B cell (primary cell): ENCODE results near the gene SUZ12. TPM values are rescaled to one million over a fixed set of nuclear protein-coding genes. Genes with fewer than 3 reads are reported as not detected.
"Not testable (repeated sequence)": the region's sequence is repeated elsewhere in the genome, so short reads cannot be mapped to it uniquely, and the experiment has no call there.

Experiments used
- ATAC-seq: fragments of 200-7000 bp; cut with Tn5 transposase; one replicate; pipeline ENCODE4 v1.10.0; 2021; ENCODE audit warnings: low read depth, mild to moderate bottlenecking, moderate number of reproducible peaks, moderate library complexity
- CTCF ChIA-PET: fragments of 350-600 bp; sonication (Branson Sonifier 250); formaldehyde crosslinking; loops from one replicate; lab custom pipeline; 2021; ENCODE audit warnings: antibody characterized with exemption, inconsistent platforms; lab: Charles Lee
- POLR2A ChIA-PET: fragments of 350-600 bp; sonication (Branson Sonifier 250); formaldehyde crosslinking; loops from one replicate; lab custom pipeline; 2021; ENCODE audit warnings: antibody characterized with exemption; lab: Charles Lee
- DNase-seq: peaks from one replicate; pipeline ENCODE4 v3.0.0; 2013
- H2AFZ ChIP-seq: 2 replicates; pipeline ENCODE4 v1.6.1; 2012; ENCODE audit warnings: mild to moderate bottlenecking, low read depth, low read length; ENCODE audit not compliant: insufficient read depth, poor library complexity, severe bottlenecking
- H3K27ac ChIP-seq, 2 donors: 1 replicate in 1 of 2; 2 replicates in 1 of 2; pipeline ENCODE4 v1.5.1; 2012 to 2013; ENCODE audit warnings: low read length in 2 of 2, mild to moderate bottlenecking in 2 of 2, moderate library complexity in 1 of 2
- H3K27me3 ChIP-seq, 4 experiments: fragments of 200-600 bp in 1 of 4; sonication (generic) in 1 of 4; replicated peaks in 1 of 4; 1 replicate in 2 of 4; 2 replicates in 2 of 4; pipeline versions ENCODE4 v1.6.1 to v1.7.0; 2013 to 2016; ENCODE audit warnings: low read length in 3 of 4, mild to moderate bottlenecking in 2 of 4, mixed read lengths in 1 of 4, moderate library complexity in 1 of 4; ENCODE audit not compliant: insufficient read depth in 4 of 4, control insufficient read depth in 3 of 4; ENCODE audit errors: control extremely low read depth in 1 of 4
- H3K36me3 ChIP-seq, 2 experiments: replicated peaks in 1 of 2; 1 replicate in 1 of 2; 2 replicates in 1 of 2; pipeline versions ENCODE4 v1.6.1 to v1.7.1; 2013; ENCODE audit warnings: low read length in 1 of 2; ENCODE audit not compliant: insufficient read depth in 2 of 2, control insufficient read depth in 1 of 2; ENCODE audit errors: control extremely low read depth in 1 of 2, extremely low read depth in 1 of 2
- H3K4me1 ChIP-seq, 2 donors: fragments of 200-600 bp in 1 of 2; sonication (generic) in 1 of 2; 1 replicate in 1 of 2; 2 replicates in 1 of 2; pipeline versions ENCODE4 v1.5.1 to v1.6.1; 2013 to 2017; ENCODE audit warnings: low read length in 2 of 2; ENCODE audit not compliant: control insufficient read depth in 2 of 2, insufficient read depth in 2 of 2
- H3K4me2 ChIP-seq: replicated peaks from 2 replicates; pipeline ENCODE3; 2012; ENCODE audit warnings: mild to moderate bottlenecking, low read depth, low read length; ENCODE audit not compliant: poor library complexity, severe bottlenecking
- H3K4me3 ChIP-seq, 5 experiments: fragments of 200-600 bp in 1 of 5; sonication (generic) in 1 of 5; 1 replicate in 3 of 5; 2 replicates in 2 of 5; pipeline versions ENCODE4 v1.5.1 to v1.7.0; 2011 to 2016; ENCODE audit warnings: low read length in 4 of 5, mild to moderate bottlenecking in 4 of 5, low read depth in 2 of 5, control low read depth in 1 of 5, moderate library complexity in 1 of 5; ENCODE audit not compliant: insufficient read depth in 1 of 5; ENCODE audit errors: control extremely low read depth in 1 of 5, extremely low read depth in 1 of 5
- H3K79me2 ChIP-seq: fragments of 200-600 bp; sonication (generic); one replicate; pipeline ENCODE4 v1.6.0; 2016; ENCODE audit warnings: low read length; ENCODE audit not compliant: control insufficient read depth, insufficient read depth
- H3K9ac ChIP-seq: fragments of 200-600 bp; sonication (generic); 2 replicates; pipeline ENCODE4 v1.6.1; 2017; ENCODE audit warnings: mild to moderate bottlenecking, low read length, moderate library complexity
- H3K9me3 ChIP-seq, 3 donors: one replicate each; pipeline versions ENCODE4 v1.6.1 to v1.7.1; 2013; ENCODE audit warnings: low read length in 2 of 3; ENCODE audit not compliant: control insufficient read depth in 2 of 3, insufficient read depth in 1 of 3; ENCODE audit errors: control extremely low read depth in 1 of 3
- H4K20me1 ChIP-seq: 2 replicates; pipeline ENCODE4 v1.6.0; 2012; ENCODE audit warnings: mild to moderate bottlenecking, low read length; ENCODE audit not compliant: insufficient read depth, control insufficient read depth, poor library complexity, severe bottlenecking
- H3K27ac Mint-ChIP-seq: one replicate; pipeline ENCODE4 v1.8.0; 2021; ENCODE audit warnings: mixed read lengths
- H3K27me3 Mint-ChIP-seq: one replicate; pipeline ENCODE4 v1.8.0; 2021; ENCODE audit warnings: mixed read lengths
- H3K4me1 Mint-ChIP-seq: one replicate; pipeline ENCODE4 v1.8.0; 2021; ENCODE audit warnings: mixed read lengths
- H3K4me3 Mint-ChIP-seq: one replicate; pipeline ENCODE4 v1.8.0; 2021; ENCODE audit warnings: mixed read lengths
- H3K9me3 Mint-ChIP-seq: one replicate; pipeline ENCODE4 v1.8.0; 2022; ENCODE audit warnings: mixed read lengths; ENCODE audit not compliant: insufficient read depth
- CTCF ChIP-seq: fragments of 200-600 bp; IDR thresholded peaks from one replicate; pipeline ENCODE4 v1.8.0; 2022; ENCODE audit warnings: antibody characterized with exemption, mild to moderate bottlenecking
- EZH2 ChIP-seq: IDR thresholded peaks from 2 replicates; pipeline ENCODE4 v1.6.1; 2012; ENCODE audit warnings: borderline replicate concordance, low read depth, mild to moderate bottlenecking, moderate library complexity, low read length; ENCODE audit not compliant: insufficient read depth, poor library complexity, severe bottlenecking
- WGBS: methylation state at CpG from one replicate; pipeline ENCODE4 v1.1.5; 2013; ENCODE audit warnings: missing lambda C conversion rate; ENCODE audit not compliant: insufficient coverage; 5-methylcytosine and 5-hydroxymethylcytosine counted together
- intact Hi-C: fragments of 100-400 bp; cut with micrococcal nuclease; formaldehyde crosslinking; loops from one replicate; pipeline ENCODE4 v1.10.0; 2022
- polyA plus RNA-seq: library from polyadenylated mRNA; depleted of rRNA; stranded (reverse); fragments of >200 nt; gene quantifications from 2 replicates; pipeline ENCODE4 v1.2.3, GENCODE V29; 2012
- total RNA-seq, 2 donors: library from RNA; stranded (reverse); fragments of 120-200 nt in 1 of 2; gene quantifications; 1 replicate in 1 of 2; 2 replicates in 1 of 2; pipeline versions ENCODE4 v1.2.3 to v1.2.4, GENCODE V29; 2013 to 2022

The SUZ12 gene
- total and polyA plus RNA-seq, 2 donors (not counting 1 experiment from before 2014, with no cell fraction given): 13.2 to 34.6 TPM

- H3K36me3 ChIP-seq: no peaks in the 10 kb centered on the region
- peak overlapping the region; percentile 68 for H2AFZ ChIP-seq
- no peak overlapping the region for H3K4me3 ChIP-seq
- no peak overlapping the region for H3K27ac ChIP-seq
- H3K79me2 ChIP-seq: no peaks in the 10 kb centered on the region
- no peak for ATAC-seq
- H3K9ac ChIP-seq: no peak overlapping the region
- TF ChIP-seq EZH2 (no peak), CTCF (no peak)
- H3K27me3 ChIP-seq: peaks cover 0 to 25% (median 19%) of the 10 kb centered on the region in 4 experiments
- 84% methylated on average over 34 of the region's 36 CpGs for WGBS
- H3K4me1 ChIP-seq: peaks cover 7 to 10% of the 10 kb centered on the region in 2 donors
- CTCF ChIA-PET: no interaction called here
- no peak for DNase-seq
- H3K9me3 ChIP-seq: no peaks in the 10 kb centered on the region
- H3K4me3 Mint-ChIP-seq: no peak overlapping the region
- H3K27me3 Mint-ChIP-seq: peaks cover 38% of the 10 kb centered on the region
- peak overlapping the region; percentile 64 for H3K4me2 ChIP-seq
- POLR2A ChIA-PET: no interaction called here
- intact Hi-C loops: no loop called here
- H3K9me3 Mint-ChIP-seq: no peaks in the 10 kb centered on the region
- peaks cover 3% of the 10 kb centered on the region for H3K4me1 Mint-ChIP-seq
- no peaks in the 10 kb centered on the region for H4K20me1 ChIP-seq
- H3K27ac Mint-ChIP-seq: no peak overlapping the region
Observed at GRCh38 chr17:31916491-31917064, 20.2 kb upstream of the SUZ12 start.

GRCh38 chr17:31917065-31917529 lies 19.7 kb upstream of the SUZ12 start:
- 23% methylated on average over 44 of the region's 45 CpGs for WGBS
- peaks cover 3% of the 10 kb centered on the region for H3K4me1 Mint-ChIP-seq
- no peaks in the 10 kb centered on the region for H3K36me3 ChIP-seq
- peaks cover 36% of the 10 kb centered on the region for H3K27me3 Mint-ChIP-seq
- no peak for TF ChIP-seq CTCF
- TF ChIP-seq EZH2: no peak
- no peaks in the 10 kb centered on the region for H4K20me1 ChIP-seq
- DNase-seq (peak; percentile 35), ATAC-seq (peak; percentile 21)
- peak overlapping the region; percentile 68 for H2AFZ ChIP-seq
- no peaks in the 10 kb centered on the region for H3K9me3 Mint-ChIP-seq
- ChIA-PET CTCF (no interaction called here), POLR2A (no interaction called here)
- no peak overlapping the region for H3K9ac ChIP-seq
- no peak overlapping the region for H3K27ac Mint-ChIP-seq
- intact Hi-C loops: no loop called here
- no peak overlapping the region for H3K4me3 Mint-ChIP-seq
- H3K79me2 ChIP-seq: no peaks in the 10 kb centered on the region
- H3K4me3 ChIP-seq: no peak overlapping the region
- peaks cover 7 to 10% of the 10 kb centered on the region in 2 donors for H3K4me1 ChIP-seq
- H3K4me2 ChIP-seq: peak overlapping the region; percentile 64
- peaks cover 0 to 23% (median 17%) of the 10 kb centered on the region in 4 experiments for H3K27me3 ChIP-seq
- no peaks in the 10 kb centered on the region for H3K9me3 ChIP-seq
- H3K27ac ChIP-seq: no peak overlapping the region

DNA sequence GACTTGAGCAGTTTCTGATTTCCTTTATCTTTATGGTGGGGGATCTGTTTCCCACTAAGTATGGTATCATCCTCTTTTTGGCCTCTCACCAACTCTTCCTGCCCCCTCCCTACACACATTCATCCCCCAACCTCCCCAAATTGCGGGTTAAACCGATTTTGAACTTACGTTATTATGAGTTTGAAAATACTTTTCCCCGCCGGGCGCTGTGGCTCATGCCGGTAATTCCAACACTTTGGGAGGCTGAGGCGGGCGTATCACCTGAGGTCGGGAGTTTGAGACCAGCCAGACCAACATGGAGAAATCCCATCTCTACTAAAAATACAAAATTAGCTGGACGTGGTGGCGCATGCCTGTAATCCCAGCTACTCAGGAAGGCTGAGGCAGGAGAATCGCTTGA lies 19.1 kb upstream of the SUZ12 start:
- intact Hi-C loops, DNase-seq, H3K4me3 Mint-ChIP-seq, CTCF ChIA-PET, H3K9me3 ChIP-seq, POLR2A ChIA-PET, H2AFZ ChIP-seq, H3K79me2 ChIP-seq, H3K4me1 Mint-ChIP-seq, H3K9me3 Mint-ChIP-seq, H3K27ac Mint-ChIP-seq, H3K27ac ChIP-seq, H3K36me3 ChIP-seq, H3K4me2 ChIP-seq, H4K20me1 ChIP-seq, H3K9ac ChIP-seq, ATAC-seq, H3K4me3 ChIP-seq: not testable (repeated sequence)
- peaks cover 31% of the 10 kb centered on the region for H3K27me3 Mint-ChIP-seq
- WGBS: 92% methylated on average over 9 of the region's 13 CpGs
- Histone ChIP-seq H3K4me1 (peaks cover 7 to 10% of the 10 kb centered on the region in 2 donors), H3K27me3 (peaks cover 0 to 23% (median 13%) of the 10 kb centered on the region in 4 experiments)
